ENCODE data around the gene ZNRF3.

DNA sequence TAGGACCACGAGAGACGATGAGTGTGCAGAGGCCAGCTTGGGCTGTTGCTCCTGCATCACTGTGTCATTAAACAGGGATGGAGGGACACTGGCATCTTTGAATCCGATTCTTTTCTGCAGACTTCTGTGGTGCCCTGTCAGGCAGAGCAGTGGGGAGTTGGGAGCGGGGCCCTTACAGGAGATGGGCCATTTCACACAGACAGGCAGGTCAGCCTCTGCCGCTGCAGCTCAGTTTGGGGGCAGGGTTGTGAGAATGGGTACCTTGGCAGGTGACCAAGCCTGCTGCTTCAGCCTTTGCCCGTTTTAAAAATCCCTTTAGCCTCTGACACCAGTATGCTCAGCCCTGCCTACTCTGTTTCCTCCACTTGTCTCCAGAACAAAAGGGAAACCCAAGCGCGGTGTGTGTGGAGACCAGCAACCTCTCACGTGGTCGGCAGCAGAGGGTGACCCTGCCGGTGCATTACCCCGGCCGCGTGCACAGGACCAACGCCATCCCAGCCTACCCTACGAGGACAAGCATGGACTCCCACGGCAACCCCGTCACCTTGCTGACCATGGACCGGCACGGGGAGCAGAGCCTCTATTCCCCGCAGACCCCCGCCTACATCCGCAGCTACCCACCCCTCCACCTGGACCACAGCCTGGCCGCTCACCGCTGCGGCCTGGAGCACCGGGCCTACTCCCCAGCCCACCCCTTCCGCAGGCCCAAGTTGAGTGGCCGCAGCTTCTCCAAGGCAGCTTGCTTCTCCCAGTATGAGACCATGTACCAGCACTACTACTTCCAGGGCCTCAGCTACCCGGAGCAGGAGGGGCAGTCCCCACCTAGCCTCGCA, 165.7 kb downstream of the ZNRF3 start:
- TF ChIP-seq EZH2 (IDR thresholded peaks at IDR 0.05; ENCODE audit: low read depth, unreplicated experiment), result no peak
- TF ChIP-seq, protein P1, sequence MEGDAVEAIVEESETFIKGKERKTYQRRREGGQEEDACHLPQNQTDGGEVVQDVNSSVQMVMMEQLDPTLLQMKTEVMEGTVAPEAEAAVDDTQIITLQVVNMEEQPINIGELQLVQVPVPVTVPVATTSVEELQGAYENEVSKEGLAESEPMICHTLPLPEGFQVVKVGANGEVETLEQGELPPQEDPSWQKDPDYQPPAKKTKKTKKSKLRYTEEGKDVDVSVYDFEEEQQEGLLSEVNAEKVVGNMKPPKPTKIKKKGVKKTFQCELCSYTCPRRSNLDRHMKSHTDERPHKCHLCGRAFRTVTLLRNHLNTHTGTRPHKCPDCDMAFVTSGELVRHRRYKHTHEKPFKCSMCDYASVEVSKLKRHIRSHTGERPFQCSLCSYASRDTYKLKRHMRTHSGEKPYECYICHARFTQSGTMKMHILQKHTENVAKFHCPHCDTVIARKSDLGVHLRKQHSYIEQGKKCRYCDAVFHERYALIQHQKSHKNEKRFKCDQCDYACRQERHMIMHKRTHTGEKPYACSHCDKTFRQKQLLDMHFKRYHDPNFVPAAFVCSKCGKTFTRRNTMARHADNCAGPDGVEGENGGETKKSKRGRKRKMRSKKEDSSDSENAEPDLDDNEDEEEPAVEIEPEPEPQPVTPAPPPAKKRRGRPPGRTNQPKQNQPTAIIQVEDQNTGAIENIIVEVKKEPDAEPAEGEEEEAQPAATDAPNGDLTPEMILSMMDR (conservative IDR thresholded peaks at IDR 0.05; ENCODE audit: low read depth in 2 of 2), result no peak
- TF ChIP-seq ETS1 (IDR thresholded peaks at IDR 0.05), result no peak
- no peak for TF ChIP-seq EZH2phosphoT487 (IDR thresholded peaks at IDR 0.05; ENCODE audit: unreplicated experiment)
- no peak for TF ChIP-seq STAT1 (IDR thresholded peaks at IDR 0.05; ENCODE audit: unreplicated experiment)
- TF ChIP-seq NANOG (IDR thresholded peaks at IDR 0.05; ENCODE audit: borderline replicate concordance), result no peak
- TF ChIP-seq, protein P2, sequence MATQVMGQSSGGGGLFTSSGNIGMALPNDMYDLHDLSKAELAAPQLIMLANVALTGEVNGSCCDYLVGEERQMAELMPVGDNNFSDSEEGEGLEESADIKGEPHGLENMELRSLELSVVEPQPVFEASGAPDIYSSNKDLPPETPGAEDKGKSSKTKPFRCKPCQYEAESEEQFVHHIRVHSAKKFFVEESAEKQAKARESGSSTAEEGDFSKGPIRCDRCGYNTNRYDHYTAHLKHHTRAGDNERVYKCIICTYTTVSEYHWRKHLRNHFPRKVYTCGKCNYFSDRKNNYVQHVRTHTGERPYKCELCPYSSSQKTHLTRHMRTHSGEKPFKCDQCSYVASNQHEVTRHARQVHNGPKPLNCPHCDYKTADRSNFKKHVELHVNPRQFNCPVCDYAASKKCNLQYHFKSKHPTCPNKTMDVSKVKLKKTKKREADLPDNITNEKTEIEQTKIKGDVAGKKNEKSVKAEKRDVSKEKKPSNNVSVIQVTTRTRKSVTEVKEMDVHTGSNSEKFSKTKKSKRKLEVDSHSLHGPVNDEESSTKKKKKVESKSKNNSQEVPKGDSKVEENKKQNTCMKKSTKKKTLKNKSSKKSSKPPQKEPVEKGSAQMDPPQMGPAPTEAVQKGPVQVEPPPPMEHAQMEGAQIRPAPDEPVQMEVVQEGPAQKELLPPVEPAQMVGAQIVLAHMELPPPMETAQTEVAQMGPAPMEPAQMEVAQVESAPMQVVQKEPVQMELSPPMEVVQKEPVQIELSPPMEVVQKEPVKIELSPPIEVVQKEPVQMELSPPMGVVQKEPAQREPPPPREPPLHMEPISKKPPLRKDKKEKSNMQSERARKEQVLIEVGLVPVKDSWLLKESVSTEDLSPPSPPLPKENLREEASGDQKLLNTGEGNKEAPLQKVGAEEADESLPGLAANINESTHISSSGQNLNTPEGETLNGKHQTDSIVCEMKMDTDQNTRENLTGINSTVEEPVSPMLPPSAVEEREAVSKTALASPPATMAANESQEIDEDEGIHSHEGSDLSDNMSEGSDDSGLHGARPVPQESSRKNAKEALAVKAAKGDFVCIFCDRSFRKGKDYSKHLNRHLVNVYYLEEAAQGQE (IDR thresholded peaks at IDR 0.05; ENCODE audit: unreplicated experiment), result no peak
- no peak for TF ChIP-seq JUNB (IDR thresholded peaks at IDR 0.05; ENCODE audit: unreplicated experiment)
- TF ChIP-seq ZNF331 (CRISPR knock-in tag; IDR thresholded peaks at IDR 0.05; ENCODE audit: low read depth), result no peak
